A549 (cell line): Measurements from ENCODE around the gene ACBD5. TPM values are rescaled to one million over a fixed set of nuclear protein-coding genes. Genes with fewer than 3 reads are reported as not detected.
A peak's percentile ranks its signal among the peaks of the same experiment; 100 is the strongest.

Experiments
- ATAC-seq, 2 experiments: fragments of 200-7000 bp in 1 of 2; fragments of >200 bp in 1 of 2; cut with Nextera tagmentation in 1 of 2; cut with Tn5 transposase in 1 of 2; 3 replicates each; pipeline versions ENCODE4 v1.8.0 to v1.9.1; 2018 to 2020; ENCODE audit warnings: mild to moderate bottlenecking in 1 of 2, moderate library complexity in 1 of 2
- CTCF ChIA-PET: fragments of 300-600 bp; sonication (Branson Sonifier 250); formaldehyde crosslinking; extraction: SDS; loops from one replicate; lab custom pipeline; 2021; ENCODE audit warnings: antibody characterized with exemption, inconsistent platforms; lab: Yijun Ruan, JAX
- POLR2A ChIA-PET: fragments of 350-600 bp; formaldehyde crosslinking; extraction: SDS; loops from one replicate; lab custom pipeline; 2021; ENCODE audit warnings: antibody characterized with exemption, inconsistent platforms; lab: Yijun Ruan, JAX
- DNase-seq, 2 experiments: peaks; one replicate each; pipeline versions ENCODE4 v3.0.0 to v3.0.0-alpha.2; 2011 to 2016; ENCODE audit warnings: low read depth in 1 of 2, low spot score in 1 of 2
- FAIRE-seq: peaks from 2 replicates; lab custom pipeline; 2011; peaks lifted over from hg19 to GRCh38; lab: Jason Lieb, UNC
- H3K27ac ChIP-seq, 2 experiments: fragments of >200 bp; sonication (Bioruptor Twin); formaldehyde crosslinking; 3 replicates each; pipeline ENCODE4 v1.5.1; 2016 to 2017
- H3K4me1 ChIP-seq: fragments of >200 bp; sonication (Bioruptor Twin); formaldehyde crosslinking; 3 replicates; pipeline ENCODE4 v1.6.1; 2016
- H3K4me2 ChIP-seq: fragments of >200 bp; sonication (Bioruptor Twin); formaldehyde crosslinking; 3 replicates; pipeline ENCODE4 v1.6.1; 2016
- H3K4me3 ChIP-seq: fragments of >200 bp; sonication (Bioruptor Twin); formaldehyde crosslinking; 3 replicates; pipeline ENCODE4 v1.5.1; 2016
- H3K9me3 ChIP-seq: fragments of >200 bp; sonication (Bioruptor Twin); formaldehyde crosslinking; 3 replicates; pipeline ENCODE4 v1.6.1; 2016
- BHLHE40 ChIP-seq: IDR thresholded peaks from 2 replicates; pipeline ENCODE4 v1.6.1; 2012; ENCODE audit warnings: low read depth, low read length, inconsistent platforms
- CTCF ChIP-seq: fragments of >200 bp; sonication (Bioruptor Twin); formaldehyde crosslinking; IDR thresholded peaks from 3 replicates; pipeline ENCODE4 v1.5.1; 2016
- E2F6 ChIP-seq: IDR thresholded peaks from 2 replicates; pipeline ENCODE4 v1.6.1; 2012; ENCODE audit warnings: low read depth, borderline replicate concordance
- EHF ChIP-seq: fragments of 250-450 bp; sonication (Bioruptor Pico); IDR thresholded peaks from 2 replicates; pipeline ENCODE4 v1.5.0; 2020; ENCODE audit warnings: mild to moderate bottlenecking
- EHMT2 ChIP-seq: fragments of 200-600 bp; sonication (generic); IDR thresholded peaks from 2 replicates; pipeline ENCODE4 v1.6.1; 2016; ENCODE audit warnings: antibody characterized with exemption, low read depth, mild to moderate bottlenecking, moderate library complexity
- ELK1 ChIP-seq: fragments of 150-350 bp; IDR thresholded peaks from 2 replicates; pipeline ENCODE4 v1.6.1; 2014; ENCODE audit warnings: low read depth, mild to moderate bottlenecking, low read length
- EP300 ChIP-seq, 2 experiments: fragments of >200 bp; sonication (Bioruptor Twin); formaldehyde crosslinking; IDR thresholded peaks; 2 replicates in 1 of 2; 3 replicates in 1 of 2; pipeline ENCODE4 v1.6.1; 2016 to 2017
- ESRRA ChIP-seq: fragments of 150-350 bp; IDR thresholded peaks from 2 replicates; pipeline ENCODE4 v1.6.1; 2014; ENCODE audit warnings: mild to moderate bottlenecking, low read length, borderline replicate concordance
- GATA3 ChIP-seq: IDR thresholded peaks from 2 replicates; pipeline ENCODE4 v1.6.1; 2012; ENCODE audit warnings: borderline replicate concordance
- HDAC2 ChIP-seq: fragments of 200-600 bp; sonication (generic); IDR thresholded peaks from 2 replicates; pipeline ENCODE4 v1.6.1; 2016
- HEYL ChIP-seq: fragments of 250-450 bp; sonication (Bioruptor Pico); IDR thresholded peaks from 2 replicates; pipeline ENCODE4 v1.8.0; 2021; ENCODE audit warnings: mild to moderate bottlenecking, moderate library complexity
- HOXB13 ChIP-seq: fragments of 250-450 bp; sonication (Bioruptor Pico); IDR thresholded peaks from 2 replicates; pipeline ENCODE4 v1.5.0; 2020; ENCODE audit warnings: low read depth, mild to moderate bottlenecking, moderate library complexity
- JUN ChIP-seq, 2 experiments: fragments of >200 bp; sonication (Bioruptor Twin); formaldehyde crosslinking; IDR thresholded peaks; 2 replicates in 1 of 2; 3 replicates in 1 of 2; pipeline ENCODE4 v1.6.1; 2016 to 2017
- MAX ChIP-seq: IDR thresholded peaks from 2 replicates; pipeline ENCODE4 v1.6.1; 2012
- MAZ ChIP-seq: fragments of 150-350 bp; IDR thresholded peaks from 2 replicates; pipeline ENCODE4 v1.6.1; 2014; ENCODE audit warnings: antibody characterized with exemption, low read depth, low read length, borderline replicate concordance
- MYC ChIP-seq: IDR thresholded peaks from 2 replicates; pipeline ENCODE4 v1.6.1; 2012; ENCODE audit warnings: mild to moderate bottlenecking, inconsistent platforms, low read length, improper control_type of control experiment, borderline replicate concordance
- NFE2L2 ChIP-seq: fragments of 150-350 bp; conservative IDR thresholded peaks from 2 replicates; pipeline ENCODE4 v1.6.1; 2014; ENCODE audit warnings: low read length
- NR3C1 ChIP-seq: fragments of >200 bp; sonication (Bioruptor Twin); formaldehyde crosslinking; IDR thresholded peaks from 3 replicates; pipeline ENCODE4 v1.6.1; 2017
- PHF8 ChIP-seq: fragments of 200-600 bp; sonication (generic); IDR thresholded peaks from 2 replicates; pipeline ENCODE4 v1.6.1; 2016; ENCODE audit warnings: low read depth, mild to moderate bottlenecking, antibody characterized with exemption, moderate library complexity, borderline replicate concordance
- POLR2A ChIP-seq: IDR thresholded peaks from 2 replicates; pipeline ENCODE4 v1.6.1; 2012; ENCODE audit warnings: mild to moderate bottlenecking, low read length
- RAD21 ChIP-seq, 2 experiments: fragments of >200 bp in 1 of 2; sonication (Bioruptor Twin) in 1 of 2; formaldehyde crosslinking in 1 of 2; IDR thresholded peaks in 1 of 2; conservative IDR thresholded peaks in 1 of 2; 2 replicates in 1 of 2; 3 replicates in 1 of 2; pipeline ENCODE4 v1.6.1; 2012 to 2018; ENCODE audit warnings: inconsistent platforms in 1 of 2
- RCOR1 ChIP-seq: fragments of 150-350 bp; IDR thresholded peaks from 2 replicates; pipeline ENCODE4 v1.6.1; 2014; ENCODE audit warnings: antibody characterized with exemption, low read length, low read depth
- TFCP2L1 ChIP-seq: fragments of 250-450 bp; sonication (Bioruptor Pico); IDR thresholded peaks from 2 replicates; pipeline ENCODE4 v1.5.0; 2021; ENCODE audit warnings: mild to moderate bottlenecking
- TP53 ChIP-seq: fragments of 250-450 bp; sonication (Bioruptor Pico); IDR thresholded peaks from 2 replicates; pipeline ENCODE4 v1.5.0; 2021; ENCODE audit warnings: mild to moderate bottlenecking, moderate library complexity
- ZC3H11A ChIP-seq: fragments of 450-650 bp; IDR thresholded peaks from 2 replicates; pipeline ENCODE4 v1.6.1; 2014; ENCODE audit warnings: antibody characterized with exemption, mild to moderate bottlenecking
- ZFP36 ChIP-seq: fragments of 450-650 bp; IDR thresholded peaks from 2 replicates; pipeline ENCODE4 v1.6.1; 2014; ENCODE audit warnings: borderline replicate concordance; ENCODE audit not compliant: partially characterized antibody
- ZNF302 ChIP-seq: fragments of 250-450 bp; sonication (Bioruptor Pico); IDR thresholded peaks from 2 replicates; pipeline ENCODE4 v1.9.0; 2021; ENCODE audit warnings: inconsistent platforms, mild to moderate bottlenecking, moderate library complexity
- WGBS: methylation state at CpG from one replicate; pipeline ENCODE4 v1.1.6; 2017; ENCODE audit errors: missing lambda C conversion rate; 5-methylcytosine and 5-hydroxymethylcytosine counted together
- polyA minus RNA-seq: library from RNA; depleted of rRNA, polyadenylated mRNA; stranded (reverse); fragments of >200 nt; gene quantifications from 2 replicates; pipeline ENCODE4 v1.2.3, GENCODE V29; 2011; rRNA and poly(A)+ RNA removed
- polyA plus RNA-seq, 4 experiments: library from polyadenylated mRNA; depleted of rRNA in 3 of 4; stranded (reverse); fragments of >200 nt; fragmentation: RNase III in 1 of 4; extraction: RNeasy Plus Mini Kit Qiagen cat#74134 plus additional on column Dnase treatment in 1 of 4; gene quantifications; 2 replicates in 3 of 4; 3 replicates in 1 of 4; pipeline ENCODE4 v1.2.3, GENCODE V29; 2011 to 2017

The ACBD5 gene
- polyA plus RNA-seq (2011; rRNA removed) (42.0 and 55.8 TPM in 2 replicates), polyA plus RNA-seq (2017; fragmentation: RNase III; extraction: RNeasy Plus Mini Kit Qiagen cat#74134 plus additional on column Dnase treatment) (31.6 to 36.8 TPM (median 35.9 TPM) in 3 replicates), polyA minus RNA-seq (15.4 and 16.0 TPM in 2 replicates)
- polyA plus RNA-seq (2012; cell fraction: cytosol; rRNA removed) = 10.6 and 11.4 TPM in 2 replicates
- polyA plus RNA-seq (2012; cell fraction: nucleus; rRNA removed) = 4.4 and 6.0 TPM in 2 replicates

GRCh38 chr10:27240212-27241009 is at the start of gene ACBD5:
ACBD5 (minus strand) TSS chr10:27240797; CDS start chr10:27240688, 109 bp downstream.
- Histone ChIP-seq H3K4me1 (peaks cover 45% of the 10 kb centered on the region), H3K9me3 (no peaks in the 10 kb centered on the region), H3K27ac (peak within 1 kb of the TSS; percentile 89 to 92), H3K4me2 (peak within 1 kb of the TSS; percentile 95), H3K4me3 (peak within 1 kb of the TSS; percentile 62)
- ATAC-seq = peak; percentile 71 to 85
- TF ChIP-seq NFE2L2 = no peak
- peak; percentile 64 for TF ChIP-seq MAX
- no peak for TF ChIP-seq NR3C1
- TF ChIP-seq E2F6 = peak; percentile 69; the same call in 1 of the 2 replicates
- TF ChIP-seq POLR2A = peak; percentile 21; the same call in 1 of the 2 replicates
- TF ChIP-seq PHF8 = peak; percentile 49; the same call in 1 of the 2 replicates
- TF ChIP-seq BHLHE40 = peak; percentile 95
- peak; percentile 21 to 68; a peak in 3 of 5 replicates for TF ChIP-seq JUN (IDR thresholded peaks at IDR 0.05)
- no peak for TF ChIP-seq RCOR1
- WGBS = under 1% methylated on average over 29 of the region's 64 CpGs
- DNase-seq = peak; percentile 51 to 94
- POLR2A ChIA-PET = interaction anchor here (0.6 to 1.6 kb wide), 3 partner anchors 10 to 137 kb away, joined by 3 to 6 read pairs (median 4); partner anchors contain the start of gene YME1L1
- FAIRE-seq = no peak
- CTCF ChIA-PET = interaction anchor here (1.3 to 1.7 kb wide), 3 partner anchors 17 to 514 kb away, joined by 3 to 8 read pairs (median 3); no protein-coding TSS in a partner anchor

GRCh38 chr10:27285093-27285492 is 44.5 kb upstream of the ACBD5 start:
- Histone ChIP-seq H3K27ac (no peak overlapping the region), H3K9me3 (no peaks in the 10 kb centered on the region), H3K4me2 (no peak overlapping the region), H3K4me1 (no peaks in the 10 kb centered on the region), H3K4me3 (no peak overlapping the region)
- FAIRE-seq (no peak), DNase-seq (peak in 1 of 2 experiments; percentile 44), ATAC-seq (peak in 1 of 2 experiments; percentile 72; a peak in 4 of 6 replicates)
- ChIA-PET POLR2A (no interaction called here), CTCF (interaction anchor here (0.8 kb wide), 1 partner anchor 139 kb away, joined by 3 read pairs; no protein-coding TSS in a partner anchor)
- 33% methylated on average over 3 of the region's 3 CpGs for WGBS
- TF ChIP-seq CTCF (peak; percentile 34), MYC (no peak), RAD21 (conservative IDR thresholded peaks at IDR 0.05 in 1 of 2, IDR thresholded peaks at IDR 0.05 in 1 of 2) (peak; percentile 35 to 59; a peak in 3 of 5 replicates), RCOR1 (no peak), E2F6 (no peak), EHF (CRISPR knock-in tag) (no peak), MAZ (no peak), HOXB13 (CRISPR knock-in tag) (no peak)

GRCh38 chr10:27276581-27276980 is 36.0 kb upstream of the ACBD5 start:
- ATAC-seq (no peak), DNase-seq (no peak), FAIRE-seq (no peak)
- Histone ChIP-seq H3K4me3 (no peak overlapping the region), H3K4me2 (no peak overlapping the region), H3K4me1 (no peaks in the 10 kb centered on the region), H3K27ac (no peak overlapping the region), H3K9me3 (no peaks in the 10 kb centered on the region; the same call in 2 of the 3 replicates)
- ChIA-PET CTCF (interaction anchor here (1.1 kb wide), 1 partner anchor 24 kb away, joined by 3 read pairs; no protein-coding TSS in a partner anchor), POLR2A (interaction anchor here (0.6 kb wide), 1 partner anchor 52 kb away, joined by 6 read pairs; no protein-coding TSS in a partner anchor)
- no peak for TF ChIP-seq TP53 (CRISPR knock-in tag)
- TF ChIP-seq TFCP2L1 (CRISPR knock-in tag) = no peak
- TF ChIP-seq GATA3 = no peak
- no peak for TF ChIP-seq HEYL (CRISPR knock-in tag)
- TF ChIP-seq RCOR1 = no peak
- no peak for TF ChIP-seq ZFP36
- TF ChIP-seq ESRRA = no peak
- no peak for TF ChIP-seq RAD21 (conservative IDR thresholded peaks at IDR 0.05 in 1 of 2, IDR thresholded peaks at IDR 0.05 in 1 of 2)
- no peak for TF ChIP-seq POLR2A
- no peak for TF ChIP-seq EHF (CRISPR knock-in tag)
- TF ChIP-seq ZC3H11A = no peak
- no peak for TF ChIP-seq ZNF302 (CRISPR knock-in tag)
- TF ChIP-seq ELK1 = no peak
- no peak for TF ChIP-seq EP300 (IDR thresholded peaks at IDR 0.05)
- TF ChIP-seq EHMT2 = no peak
- no peak for TF ChIP-seq HDAC2
